Activated T-cell treated with anti-CD3 and anti-CD28 coated beads for 24 hours (primary cell): ENCODE results near the gene PARP6.

ENCODE experiments used
- DNase-seq: peaks from one replicate; pipeline ENCODE4 v3.0.0-alpha.2; 2020; ENCODE audit warnings: low read depth

The PARP6 gene

GRCh38 chr15:72272213-72272996 lies at the start of gene PARP6:
PARP6 (minus strand) TSS chr15:72272554; CDS start chr15:72267477, 5,077 bp downstream.
- peak; percentile 98 for DNase-seq

GRCh38 chr15:72319985-72320671 lies 47.8 kb upstream of the PARP6 start, which contains the start of gene CELF6:
CELF6 (minus strand) TSS chr15:72320157; CDS start chr15:72319874, 283 bp downstream.
- peak; percentile 48 for DNase-seq

- DNase-seq, result no peak
Observed at GRCh38 chr15:72319360-72319984, 47.1 kb upstream of the PARP6 start.

- DNase-seq, result no peak
Observed at GRCh38 chr15:72318408-72318942, 46.1 kb upstream of the PARP6 start.

- DNase-seq, result no peak
Observed at GRCh38 chr15:72315706-72316370, 43.5 kb upstream of the PARP6 start.

- no peak for DNase-seq
Observed at GRCh38 chr15:72313881-72314280, 41.5 kb upstream of the PARP6 start.

GRCh38 chr15:72313448-72313840 lies 41.1 kb upstream of the PARP6 start:
- DNase-seq, result no peak

GRCh38 chr15:72312605-72313447 lies 40.5 kb upstream of the PARP6 start:
- DNase-seq, result peak; percentile 45

GRCh38 chr15:72307026-72307425 lies 34.7 kb upstream of the PARP6 start:
- DNase-seq, result no peak

- peak; percentile 14 for DNase-seq
Observed at GRCh38 chr15:72306211-72306785, 33.9 kb upstream of the PARP6 start.

- DNase-seq, result no peak
Observed at GRCh38 chr15:72304596-72304995, 32.2 kb upstream of the PARP6 start.

GRCh38 chr15:72302955-72303354 lies 30.6 kb upstream of the PARP6 start:
- DNase-seq, result no peak

- DNase-seq, result no peak
Observed at GRCh38 chr15:72289597-72290325, 17.4 kb upstream of the PARP6 start.

GRCh38 chr15:72288796-72289596 lies 16.6 kb upstream of the PARP6 start:
- no peak for DNase-seq

GRCh38 chr15:72285927-72286516 lies 13.7 kb upstream of the PARP6 start:
- peak; percentile 18 for DNase-seq

GRCh38 chr15:72285402-72285801 lies 13.0 kb upstream of the PARP6 start:
- DNase-seq, result no peak

GRCh38 chr15:72284781-72285180 lies 12.4 kb upstream of the PARP6 start:
- no peak for DNase-seq

- DNase-seq, result no peak
Observed at GRCh38 chr15:72281713-72282112, 9.4 kb upstream of the PARP6 start.

- DNase-seq, result no peak
Observed at GRCh38 chr15:72280751-72281150, 8.4 kb upstream of the PARP6 start.
